ENCODE measurements around the gene DPH2.

Gene DPH2, protein sequence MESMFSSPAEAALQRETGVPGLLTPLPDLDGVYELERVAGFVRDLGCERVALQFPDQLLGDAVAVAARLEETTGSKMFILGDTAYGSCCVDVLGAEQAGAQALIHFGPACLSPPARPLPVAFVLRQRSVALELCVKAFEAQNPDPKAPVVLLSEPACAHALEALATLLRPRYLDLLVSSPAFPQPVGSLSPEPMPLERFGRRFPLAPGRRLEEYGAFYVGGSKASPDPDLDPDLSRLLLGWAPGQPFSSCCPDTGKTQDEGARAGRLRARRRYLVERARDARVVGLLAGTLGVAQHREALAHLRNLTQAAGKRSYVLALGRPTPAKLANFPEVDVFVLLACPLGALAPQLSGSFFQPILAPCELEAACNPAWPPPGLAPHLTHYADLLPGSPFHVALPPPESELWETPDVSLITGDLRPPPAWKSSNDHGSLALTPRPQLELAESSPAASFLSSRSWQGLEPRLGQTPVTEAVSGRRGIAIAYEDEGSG

GRCh38 chr1:43969746-43970466 is at the start of gene DPH2:
Gene DPH2, plus strand, starts transcription at chr1:43970010. Its CDS starts 166 bp downstream, at chr1:43970176.
- DNase-seq: peak; percentile 97

GRCh38 chr1:43921022-43921421 is 48.8 kb upstream of the DPH2 start:
- DNase-seq: no peak

DNA sequence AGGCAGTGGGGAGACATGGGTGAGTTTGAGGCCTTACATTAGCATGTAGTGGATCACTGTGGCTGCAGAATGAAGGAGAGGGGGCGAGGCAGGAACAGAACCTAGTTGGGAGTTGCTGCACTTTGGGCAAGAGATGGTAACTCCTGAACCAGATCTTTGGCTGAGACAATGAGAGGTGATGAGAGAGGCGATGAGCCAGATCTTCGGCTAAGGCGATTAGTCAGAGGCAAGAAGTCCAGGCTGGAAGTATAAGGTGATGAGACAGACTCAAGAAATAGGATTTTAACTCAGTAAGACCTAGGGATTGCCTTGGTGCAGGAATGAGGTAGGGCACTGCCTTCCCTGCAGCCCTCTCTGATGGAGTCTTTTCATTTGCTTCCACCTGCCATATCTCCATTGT is 45.3 kb upstream of the DPH2 start:
- DNase-seq: no peak

- no peak for DNase-seq
Observed at GRCh38 chr1:43925846-43926245, 44.0 kb upstream of the DPH2 start.

DNA sequence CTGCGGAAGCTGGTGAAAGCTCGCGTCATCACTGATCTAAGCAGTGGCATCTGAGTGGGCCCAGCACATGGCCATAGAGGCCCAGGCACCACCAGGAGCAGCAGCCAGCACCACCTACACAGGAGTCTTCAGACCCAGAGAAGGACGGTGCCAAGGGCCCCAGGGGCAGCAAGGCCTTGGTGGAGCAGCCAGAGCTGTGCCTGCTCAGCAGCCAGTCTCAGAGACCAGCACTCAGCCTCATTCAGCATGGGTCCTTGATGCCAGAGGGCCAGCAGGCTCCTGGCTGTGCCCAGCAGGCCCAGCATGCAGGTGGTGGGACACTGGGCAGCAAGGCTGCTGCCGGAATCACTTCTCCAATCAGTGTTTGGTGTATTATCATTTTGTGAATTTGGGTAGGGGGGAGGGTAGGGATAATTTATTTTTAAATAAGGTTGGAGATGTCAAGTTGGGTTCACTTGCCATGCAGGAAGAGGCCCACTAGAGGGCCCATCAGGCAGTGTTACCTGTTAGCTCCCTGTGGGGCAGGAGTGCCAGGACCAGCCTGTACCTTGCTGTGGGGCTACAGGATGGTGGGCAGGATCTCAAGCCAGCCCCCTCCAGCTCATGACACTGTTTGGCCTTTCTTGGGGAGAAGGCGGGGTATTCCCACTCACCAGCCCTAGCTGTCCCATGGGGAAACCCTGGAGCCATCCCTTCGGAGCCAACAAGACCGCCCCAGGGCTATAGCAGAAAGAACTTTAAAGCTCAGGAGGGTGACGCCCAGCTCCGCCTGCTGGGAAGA is 39.5 kb upstream of the DPH2 start:
- DNase-seq: peak in 1 of 2 donors; percentile 28

DNA sequence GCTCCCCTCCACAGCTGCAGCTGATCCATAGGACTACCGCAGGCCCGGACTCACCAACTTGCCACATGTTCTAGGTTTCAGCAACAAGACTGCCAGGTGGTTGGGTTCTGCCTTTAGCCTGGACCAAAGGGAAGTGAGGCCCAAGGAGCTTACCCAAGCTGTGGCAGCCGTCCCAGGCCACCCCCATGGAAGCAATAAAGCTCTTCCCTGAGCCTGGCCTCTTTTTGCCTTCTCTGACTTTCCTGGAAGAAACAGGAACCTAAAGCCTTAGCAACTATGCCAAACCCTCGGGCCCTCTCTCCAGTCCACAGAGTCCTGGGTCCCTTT is 38.9 kb upstream of the DPH2 start:
- DNase-seq: no peak

DNA sequence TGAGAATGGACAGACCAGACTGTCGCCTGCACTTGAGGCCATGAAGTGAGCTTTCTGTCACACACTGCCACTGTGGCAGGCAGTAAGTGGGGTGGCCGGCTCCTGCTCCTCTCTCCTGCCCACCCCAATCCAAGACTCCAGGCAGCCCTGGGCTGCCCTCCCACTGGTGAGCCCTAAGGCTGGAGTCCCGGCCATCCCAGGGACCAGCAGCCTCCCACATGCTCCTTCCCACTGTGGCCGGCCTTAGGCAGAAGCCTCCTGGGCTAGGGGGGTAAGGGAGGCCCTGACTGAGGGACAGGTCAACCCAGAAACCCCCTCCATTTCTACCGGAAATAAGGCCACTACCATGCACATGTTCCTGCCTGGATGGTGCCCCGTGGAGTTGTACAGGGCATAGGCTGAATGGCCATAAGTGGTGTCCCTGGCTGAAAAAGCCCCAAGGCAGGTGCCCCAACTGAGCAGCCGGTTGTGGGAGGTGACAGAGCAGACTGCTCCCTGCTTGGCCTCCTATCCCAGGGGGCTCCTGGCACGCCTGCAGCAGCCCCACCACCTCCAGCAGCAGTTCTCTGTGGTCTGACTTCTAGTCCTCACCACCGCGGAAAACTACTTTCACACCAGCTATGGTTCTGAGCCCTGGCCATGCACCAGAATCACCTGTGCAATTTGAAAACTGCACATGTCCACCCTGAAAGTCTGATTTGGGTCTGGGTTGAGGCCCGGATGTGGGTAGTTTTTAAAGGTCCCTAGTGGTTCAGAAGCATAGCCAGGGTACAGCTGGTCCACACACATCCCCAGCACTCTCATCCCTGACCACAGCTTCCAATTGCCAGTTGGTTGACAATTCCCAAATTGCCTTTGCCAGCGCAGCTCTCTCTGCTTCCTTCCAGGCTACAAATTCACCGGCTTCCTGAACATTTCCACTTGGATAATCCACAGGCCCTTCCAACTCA is 37.8 kb upstream of the DPH2 start:
- no peak for DNase-seq

GRCh38 chr1:43932786-43933385 is 36.9 kb upstream of the DPH2 start:
- DNase-seq: no peak

DNA sequence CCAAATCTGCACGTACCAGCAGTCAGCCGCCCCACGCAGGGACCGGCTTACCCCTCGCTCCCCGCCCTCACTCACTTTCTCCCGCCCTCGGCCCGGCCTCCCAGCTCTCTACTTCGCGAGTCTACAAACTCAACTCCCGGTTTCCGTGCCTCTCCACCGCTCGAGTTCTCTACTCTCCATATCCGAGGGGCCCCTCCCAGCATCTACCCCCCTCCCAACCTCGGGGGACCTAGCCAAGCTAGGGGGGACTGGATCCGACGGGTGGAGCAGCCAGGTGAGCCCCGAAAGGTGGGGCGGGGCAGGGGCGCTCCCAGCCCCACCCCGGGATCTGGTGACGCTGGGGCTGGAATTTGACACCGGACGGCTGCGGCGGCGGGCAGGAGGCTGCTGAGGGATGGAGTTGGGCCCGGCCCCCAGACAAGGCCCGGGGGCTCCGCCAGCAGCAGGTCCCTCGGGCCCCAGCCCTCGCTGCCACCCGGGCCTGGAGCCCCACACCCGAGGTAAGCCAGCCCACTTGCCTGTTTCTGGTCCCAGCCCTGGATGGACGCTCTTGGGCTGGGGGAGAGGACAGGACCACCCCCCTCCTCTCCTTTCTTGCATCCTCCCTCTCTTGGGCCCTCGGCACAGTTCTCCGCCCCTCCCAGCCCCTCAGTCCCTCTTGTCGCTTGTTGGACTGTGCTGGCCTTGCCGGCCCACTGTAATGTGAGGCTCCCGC is 36.3 kb upstream of the DPH2 start, which contains the start of gene ARTN:
Gene ARTN (plus strand): TSS at position 416 of the 715 bp plus-strand sequence. CDS start 1,856 bp downstream, outside the sequence.
- DNase-seq: peak in 1 of 2 donors; percentile 25

GRCh38 chr1:43934101-43934985 is 35.5 kb upstream of the DPH2 start:
- peak; percentile 63 to 71 for DNase-seq

DNA sequence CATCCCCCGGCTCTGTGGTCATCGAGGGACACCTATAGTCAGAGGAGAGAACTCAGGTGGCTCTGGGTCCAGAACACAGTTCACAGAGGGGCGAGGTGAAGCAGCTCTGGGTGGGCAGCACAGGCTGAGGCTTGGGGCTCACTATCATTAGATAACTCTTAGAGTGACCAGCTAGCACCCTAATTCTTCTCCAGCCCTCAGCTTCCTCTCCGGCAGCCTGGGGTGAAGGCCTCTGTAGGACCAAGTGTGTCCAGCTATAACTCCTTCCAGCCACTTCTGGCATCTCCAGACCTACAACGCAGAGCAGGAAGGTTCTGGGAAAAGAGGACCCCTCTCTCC is 34.9 kb upstream of the DPH2 start:
- DNase-seq: no peak

DNA sequence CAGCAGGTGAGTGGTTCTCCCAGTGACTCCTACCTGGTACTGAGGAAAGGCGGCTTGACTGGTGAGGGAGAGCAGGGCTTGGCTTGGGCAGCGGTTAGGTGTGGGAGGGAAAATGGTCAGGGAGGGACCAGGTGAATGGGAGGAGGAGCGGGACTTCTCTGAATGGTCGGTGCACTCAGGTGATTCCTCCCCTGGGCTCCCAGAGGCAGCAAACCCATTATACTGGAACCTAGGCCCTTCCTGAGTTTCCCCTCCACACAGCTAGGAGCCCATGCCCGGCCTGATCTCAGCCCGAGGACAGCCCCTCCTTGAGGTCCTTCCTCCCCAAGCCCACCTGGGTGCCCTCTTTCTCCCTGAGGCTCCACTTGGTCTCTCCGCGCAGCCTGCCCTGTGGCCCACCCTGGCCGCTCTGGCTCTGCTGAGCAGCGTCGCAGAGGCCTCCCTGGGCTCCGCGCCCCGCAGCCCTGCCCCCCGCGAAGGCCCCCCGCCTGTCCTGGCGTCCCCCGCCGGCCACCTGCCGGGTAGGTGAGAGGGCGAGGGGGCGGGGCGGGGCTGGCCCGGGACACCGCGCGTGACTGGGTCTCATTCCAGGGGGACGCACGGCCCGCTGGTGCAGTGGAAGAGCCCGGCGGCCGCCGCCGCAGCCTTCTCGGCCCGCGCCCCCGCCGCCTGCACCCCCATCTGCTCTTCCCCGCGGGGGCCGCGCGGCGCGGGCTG is 33.9 kb upstream of the DPH2 start:
- DNase-seq: no peak

- peak in 1 of 2 donors; percentile 43 for DNase-seq
Observed at GRCh38 chr1:43936431-43937151, 33.2 kb upstream of the DPH2 start.

- DNase-seq: no peak
Observed at GRCh38 chr1:43937179-43937865, 32.5 kb upstream of the DPH2 start.

GRCh38 chr1:43938383-43938782 is 31.4 kb upstream of the DPH2 start:
- DNase-seq: no peak

DNA sequence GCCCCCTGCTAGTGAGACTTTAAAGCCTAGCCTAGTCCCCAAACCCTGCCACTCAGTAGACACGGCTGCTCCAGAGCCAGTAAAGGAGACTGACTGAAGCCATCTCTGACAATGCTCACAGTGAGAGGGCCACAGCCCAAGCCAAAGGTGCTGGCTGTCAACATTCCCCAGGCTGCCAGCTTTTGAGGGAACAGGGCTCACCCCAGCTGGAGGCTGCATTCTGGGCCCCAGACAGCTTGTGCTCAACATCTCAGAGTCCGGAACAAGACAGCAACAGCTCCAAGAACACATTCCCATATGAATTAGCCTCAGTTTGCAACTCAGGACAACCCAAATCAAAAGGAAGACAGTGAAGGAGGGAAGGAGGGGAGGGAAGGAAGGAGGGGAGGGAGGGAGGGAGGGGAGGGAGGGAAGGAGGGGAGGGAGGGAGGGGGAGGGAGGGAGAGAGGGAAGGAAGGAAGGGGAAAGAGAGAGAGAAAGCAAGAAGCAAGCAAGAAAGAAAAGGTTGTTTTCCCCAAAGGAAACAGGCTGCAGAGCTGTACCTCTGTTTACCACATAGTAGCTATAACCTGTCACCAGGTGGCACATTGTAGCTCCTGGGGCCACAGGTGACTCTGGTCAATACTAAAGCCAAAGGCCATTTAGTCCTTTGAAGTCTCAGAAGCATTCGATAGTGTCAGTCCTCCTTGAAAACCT is 30.8 kb upstream of the DPH2 start:
- DNase-seq: no peak

DNA sequence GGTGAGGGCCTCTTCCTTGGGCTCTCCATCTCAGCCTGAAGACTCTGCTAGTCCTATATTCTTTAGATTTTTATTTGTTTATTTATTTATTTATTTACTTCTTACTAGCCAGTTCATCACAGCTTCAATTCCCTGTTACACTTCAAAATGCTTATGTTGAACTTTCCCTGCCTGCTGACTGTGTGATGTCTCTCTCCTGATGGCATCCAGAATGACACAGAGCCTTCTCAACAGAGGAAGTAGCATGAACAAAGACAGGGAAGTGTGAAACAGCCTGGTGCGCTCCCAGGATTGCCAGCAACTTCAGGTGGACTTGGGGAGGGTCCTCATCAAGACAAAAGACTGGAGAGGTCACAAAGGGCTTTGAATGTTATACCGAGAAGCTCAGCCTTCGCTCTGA is 27.4 kb upstream of the DPH2 start:
- no peak for DNase-seq
